Measurements from ENCODE around the gene PBRM1. TPM values are rescaled to one million over a fixed set of nuclear protein-coding genes. Genes with fewer than 3 reads are reported as not detected.

The PBRM1 gene
- total RNA-seq, 1 donor from 2014 or later = 62.6 TPM

DNA sequence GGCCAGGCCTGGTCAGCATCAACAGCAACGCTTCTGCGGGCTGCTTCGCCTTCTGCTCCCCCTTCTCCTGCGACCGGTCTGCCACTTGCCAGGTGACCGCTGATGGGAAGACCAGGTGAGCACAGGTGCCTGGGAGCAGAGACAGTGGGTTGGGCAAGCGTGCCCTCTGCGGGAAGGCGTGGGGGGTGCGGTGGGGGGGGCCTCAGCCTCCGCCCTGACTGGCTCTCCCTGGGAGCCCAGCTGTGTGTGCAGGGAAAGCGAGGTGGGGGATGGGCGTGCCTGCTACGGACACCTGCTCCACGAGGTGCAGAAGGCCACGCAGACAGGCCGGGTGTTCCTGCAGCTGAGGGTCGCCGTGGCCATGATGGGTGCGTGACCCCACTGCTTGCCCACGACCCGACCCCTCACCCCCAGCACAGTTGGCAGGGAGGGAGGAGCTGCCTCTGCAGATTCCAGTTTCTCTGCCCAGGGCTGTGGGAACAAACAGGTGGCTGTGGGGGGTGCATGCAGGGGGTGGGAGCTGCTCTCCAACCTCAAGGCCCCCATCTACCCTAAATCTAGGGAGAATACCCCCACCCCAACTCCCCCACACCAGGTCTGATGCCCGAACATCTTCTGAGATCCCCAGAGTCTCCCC lies 181.8 kb downstream of the PBRM1 start:
- no peaks in the 10 kb centered on the region for H3K9me3 ChIP-seq (ENCODE audit: control insufficient read depth in 3 of 3, low read length in 3 of 3)
- no peak overlapping the region for H3K9ac ChIP-seq (ENCODE audit: low read depth in 1 of 3, low read length in 3 of 3)
- no peak overlapping the region for H3K27ac ChIP-seq (ENCODE audit: low read depth, low read length)
- H3K4me1 ChIP-seq (ENCODE audit: control insufficient read depth in 3 of 3, insufficient read depth in 3 of 3, low read length in 3 of 3) = no peaks in the 10 kb centered on the region
- peaks cover 0 to 3% (median 0%) of the 10 kb centered on the region in 3 donors for H3K36me3 ChIP-seq (ENCODE audit: control insufficient read depth in 3 of 3, insufficient read depth in 3 of 3, low read length in 3 of 3)
- no peak overlapping the region for H3K4me3 ChIP-seq (ENCODE audit: low read length in 3 of 3)
- no peaks in the 10 kb centered on the region for H3K27me3 ChIP-seq (ENCODE audit: control insufficient read depth in 3 of 3, insufficient read depth in 3 of 3, low read length in 3 of 3)

DNA sequence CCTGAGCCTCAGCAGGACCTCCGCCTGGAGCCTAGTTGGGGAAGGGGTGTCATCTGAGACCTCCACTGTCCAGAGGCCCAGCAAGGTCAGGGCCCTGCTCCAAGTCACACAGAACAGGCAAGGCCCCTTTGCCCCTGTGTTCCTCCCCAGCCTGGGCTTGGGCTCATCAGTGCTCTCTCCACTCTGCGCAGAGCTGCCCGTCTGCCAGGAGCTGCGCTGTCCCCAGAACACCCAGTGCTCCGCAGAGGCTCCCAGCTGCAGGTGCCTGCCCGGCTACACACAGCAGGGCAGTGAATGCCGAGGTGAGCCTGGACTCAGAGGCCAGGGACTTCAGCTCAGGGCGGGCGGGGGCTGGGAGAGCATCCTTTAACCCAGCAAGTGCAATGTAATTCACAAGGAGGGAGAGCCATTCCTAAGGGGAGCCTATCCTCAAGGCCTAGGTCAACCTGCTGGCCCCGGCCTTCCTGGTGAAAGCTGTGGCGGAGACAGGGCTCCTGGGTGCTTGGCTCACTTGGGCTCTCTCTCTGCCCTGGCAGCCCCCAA lies 182.8 kb downstream of the PBRM1 start:
- Histone ChIP-seq H3K27me3 (ENCODE audit: control insufficient read depth in 3 of 3, insufficient read depth in 3 of 3, low read length in 3 of 3) (no peaks in the 10 kb centered on the region), H3K36me3 (ENCODE audit: control insufficient read depth in 3 of 3, insufficient read depth in 3 of 3, low read length in 3 of 3) (no peaks in the 10 kb centered on the region), H3K9ac (ENCODE audit: low read depth in 1 of 3, low read length in 3 of 3) (no peak overlapping the region), H3K4me1 (ENCODE audit: control insufficient read depth in 3 of 3, insufficient read depth in 3 of 3, low read length in 3 of 3) (peaks cover 0 to 3% (median 2%) of the 10 kb centered on the region in 3 donors), H3K4me3 (ENCODE audit: low read length in 3 of 3) (no peak overlapping the region), H3K27ac (ENCODE audit: low read depth, low read length) (no peak overlapping the region), H3K9me3 (ENCODE audit: control insufficient read depth in 3 of 3, low read length in 3 of 3) (no peaks in the 10 kb centered on the region)

DNA sequence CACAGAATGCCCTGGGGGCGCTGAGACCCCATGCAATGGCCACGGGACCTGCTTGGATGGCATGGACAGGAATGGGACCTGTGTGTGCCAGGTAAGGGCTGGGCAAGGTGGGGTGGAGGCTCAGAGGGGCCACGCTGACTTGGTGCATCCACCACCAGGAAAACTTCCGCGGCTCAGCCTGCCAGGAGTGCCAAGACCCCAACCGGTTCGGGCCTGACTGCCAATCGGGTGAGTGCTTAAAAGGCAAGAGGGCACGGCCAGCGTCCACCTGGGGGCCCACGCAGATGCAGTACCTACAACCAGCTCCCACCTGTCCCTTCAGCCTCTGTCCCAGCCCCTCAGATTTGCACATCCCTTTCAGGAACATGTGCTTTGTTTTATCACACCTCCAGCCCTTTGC lies 183.7 kb downstream of the PBRM1 start:
- H3K36me3 ChIP-seq (ENCODE audit: control insufficient read depth in 3 of 3, insufficient read depth in 3 of 3, low read length in 3 of 3) = no peaks in the 10 kb centered on the region
- no peaks in the 10 kb centered on the region for H3K27me3 ChIP-seq (ENCODE audit: control insufficient read depth in 3 of 3, insufficient read depth in 3 of 3, low read length in 3 of 3)
- H3K27ac ChIP-seq (ENCODE audit: low read depth, low read length) = no peak overlapping the region
- no peak overlapping the region for H3K4me3 ChIP-seq (ENCODE audit: low read length in 3 of 3)
- no peaks in the 10 kb centered on the region for H3K9me3 ChIP-seq (ENCODE audit: control insufficient read depth in 3 of 3, low read length in 3 of 3)
- peaks cover 0 to 3% (median 2%) of the 10 kb centered on the region in 3 donors for H3K4me1 ChIP-seq (ENCODE audit: control insufficient read depth in 3 of 3, insufficient read depth in 3 of 3, low read length in 3 of 3)
- H3K9ac ChIP-seq (ENCODE audit: low read depth in 1 of 3, low read length in 3 of 3) = no peak overlapping the region

- H3K4me1 ChIP-seq (ENCODE audit: control insufficient read depth in 3 of 3, insufficient read depth in 3 of 3, low read length in 3 of 3) = peaks cover 6 to 8% (median 7%) of the 10 kb centered on the region in 3 donors
- no peak overlapping the region for H3K4me3 ChIP-seq (ENCODE audit: low read length in 3 of 3)
- H3K9ac ChIP-seq (ENCODE audit: low read depth in 1 of 3, low read length in 3 of 3) = no peak overlapping the region
- H3K36me3 ChIP-seq (ENCODE audit: control insufficient read depth in 3 of 3, insufficient read depth in 3 of 3, low read length in 3 of 3) = no peaks in the 10 kb centered on the region
- no peaks in the 10 kb centered on the region for H3K9me3 ChIP-seq (ENCODE audit: control insufficient read depth in 3 of 3, low read length in 3 of 3)
- H3K27me3 ChIP-seq (ENCODE audit: control insufficient read depth in 3 of 3, insufficient read depth in 3 of 3, low read length in 3 of 3) = no peaks in the 10 kb centered on the region
- no peak overlapping the region for H3K27ac ChIP-seq (ENCODE audit: low read depth, low read length)
These were observed 184.7 kb downstream of the PBRM1 start for GRCh38 chr3:52501046-52501445.

DNA sequence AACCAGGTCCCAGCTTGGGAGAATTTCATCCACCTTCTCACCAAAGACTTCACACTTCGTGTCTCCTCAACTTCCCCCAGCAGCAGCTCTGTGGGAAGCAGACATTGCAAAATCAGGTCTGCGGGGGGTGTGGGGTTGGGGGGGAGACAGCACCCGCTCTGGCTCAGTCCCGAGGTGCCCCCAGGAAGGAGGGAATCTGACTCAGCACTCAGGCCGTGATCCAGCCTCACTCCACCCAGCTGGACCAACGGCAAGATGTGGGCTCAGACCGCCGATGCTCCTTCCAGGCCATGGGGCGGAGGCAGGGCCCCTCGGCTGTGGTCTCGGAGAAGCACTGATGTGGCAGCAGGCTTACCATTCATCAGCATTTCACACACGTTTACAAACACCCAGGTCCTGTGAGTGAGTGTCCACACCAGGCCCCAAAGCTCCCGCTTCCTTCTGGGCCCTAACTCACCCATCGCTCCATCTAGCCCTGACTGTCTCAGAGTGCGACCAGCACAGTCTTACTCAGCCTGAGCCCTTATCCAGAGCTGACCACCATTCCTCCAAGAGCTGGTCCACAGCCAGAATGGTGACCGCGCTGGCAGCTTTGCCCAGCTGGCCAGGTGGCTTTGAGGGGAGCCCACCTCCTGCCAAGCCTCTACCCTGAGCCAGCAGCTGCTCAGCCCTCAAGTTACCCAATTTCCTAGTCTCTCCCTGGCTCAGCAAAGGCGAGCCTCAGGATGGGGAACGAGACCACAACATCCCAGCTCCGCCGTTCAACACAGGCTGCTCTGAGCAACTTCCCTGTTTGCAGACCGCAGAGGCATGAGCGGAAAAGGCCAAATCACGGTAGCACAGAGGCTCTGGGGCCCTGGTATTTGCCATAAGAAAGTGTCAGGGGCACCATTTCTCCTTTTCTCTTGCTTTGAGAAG lies 187.3 kb downstream of the PBRM1 start:
- Histone ChIP-seq H3K4me3 (ENCODE audit: low read length in 3 of 3) (no peak overlapping the region), H3K36me3 (ENCODE audit: control insufficient read depth in 3 of 3, insufficient read depth in 3 of 3, low read length in 3 of 3) (peaks cover 0 to under 1% (median 0%) of the 10 kb centered on the region in 3 donors), H3K9me3 (ENCODE audit: control insufficient read depth in 3 of 3, low read length in 3 of 3) (no peaks in the 10 kb centered on the region), H3K27ac (ENCODE audit: low read depth, low read length) (no peak overlapping the region), H3K9ac (ENCODE audit: low read depth in 1 of 3, low read length in 3 of 3) (no peak overlapping the region), H3K4me1 (ENCODE audit: control insufficient read depth in 3 of 3, insufficient read depth in 3 of 3, low read length in 3 of 3) (peaks cover 6 to 29% (median 24%) of the 10 kb centered on the region in 3 donors), H3K27me3 (ENCODE audit: control insufficient read depth in 3 of 3, insufficient read depth in 3 of 3, low read length in 3 of 3) (no peaks in the 10 kb centered on the region)

DNA sequence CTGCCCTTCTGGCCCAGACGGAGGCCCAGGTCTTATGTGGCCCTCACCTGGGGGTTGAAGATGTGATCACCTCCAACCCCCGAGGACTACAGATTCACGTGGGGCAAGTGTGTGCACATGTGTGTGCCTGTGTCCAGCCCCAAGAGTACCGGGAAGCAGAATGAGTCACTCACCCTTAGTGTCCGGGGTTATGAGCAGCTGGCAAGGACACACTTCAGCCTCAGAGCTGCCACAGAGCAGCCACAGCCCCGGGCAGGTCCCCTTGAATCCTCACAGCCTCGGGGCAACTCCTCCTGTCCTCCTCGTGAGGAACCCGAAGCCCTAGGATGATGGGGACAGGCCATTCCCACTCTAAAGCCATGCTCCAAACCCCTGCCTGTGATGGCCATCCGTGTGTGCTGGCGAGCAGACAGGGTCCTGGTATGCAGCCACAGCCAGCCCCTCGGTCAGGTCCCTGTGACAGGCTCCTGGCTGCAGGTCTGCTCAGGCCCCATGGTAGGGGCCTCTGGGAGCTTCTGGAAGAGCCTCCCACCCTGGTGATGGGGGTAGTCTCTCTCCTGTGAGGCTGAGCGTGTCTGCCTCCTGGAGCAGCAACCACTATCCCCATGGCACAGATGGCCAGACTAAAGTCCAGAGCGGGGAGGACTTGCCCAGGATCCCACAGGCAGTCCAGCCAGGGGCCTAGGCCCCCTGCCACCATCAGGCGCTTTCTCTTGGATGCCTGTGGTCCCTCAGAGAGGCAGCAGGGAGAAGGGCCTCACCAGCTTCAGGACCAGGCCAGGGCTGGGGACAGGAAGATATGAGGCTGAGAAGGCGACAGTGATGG lies 189.7 kb downstream of the PBRM1 start:
- H3K9me3 ChIP-seq (ENCODE audit: control insufficient read depth in 3 of 3, low read length in 3 of 3) = no peaks in the 10 kb centered on the region
- H3K36me3 ChIP-seq (ENCODE audit: control insufficient read depth in 3 of 3, insufficient read depth in 3 of 3, low read length in 3 of 3) = peaks cover 17 to 24% (median 22%) of the 10 kb centered on the region in 3 donors
- H3K4me3 ChIP-seq (ENCODE audit: low read length in 3 of 3) = peak overlapping the region; percentile 33 to 60 (median 54)
- H3K4me1 ChIP-seq (ENCODE audit: control insufficient read depth in 3 of 3, insufficient read depth in 3 of 3, low read length in 3 of 3) = peaks cover 13 to 51% (median 46%) of the 10 kb centered on the region in 3 donors
- peak overlapping the region; percentile 30 to 64 (median 45) for H3K9ac ChIP-seq (ENCODE audit: low read depth in 1 of 3, low read length in 3 of 3)
- no peaks in the 10 kb centered on the region for H3K27me3 ChIP-seq (ENCODE audit: control insufficient read depth in 3 of 3, insufficient read depth in 3 of 3, low read length in 3 of 3)
- peak overlapping the region; percentile 72 for H3K27ac ChIP-seq (ENCODE audit: low read depth, low read length)

Small RNA genes within 50 kb of the gene (small RNA-seq; reads per million reads assigned to genes)
- not detected for gene AC006254.2
- 2,022 reads per million, percentile 99 among the genes with 10 or more reads in this experiment for gene RF00569
- not detected for gene RF01183
- gene RNU6-856P = not detected
- not detected for gene RNU6ATAC16P
- 0.28 reads per million, percentile 25 among the genes with 10 or more reads in this experiment for gene SNORD19
- gene SNORD19B = not detected
- gene SNORD69 = 2,560 reads per million, percentile 99 among the genes with 10 or more reads in this experiment

Other genes starting within 250 kb of the PBRM1 start
- 4.7 TPM for gene SEMA3G, start 240.8 kb downstream of the PBRM1 start, total RNA-seq
- gene TNNC1, start 231.9 kb downstream of the PBRM1 start, total RNA-seq = 461 TPM
- 43.3 TPM for gene NISCH, start 230.3 kb downstream of the PBRM1 start, total RNA-seq
- gene STAB1, start 190.6 kb downstream of the PBRM1 start, total RNA-seq = 67.3 TPM
- 20.9 TPM for gene NT5DC2, start 152.1 kb downstream of the PBRM1 start, total RNA-seq
- 1.0 TPM for gene UQCC5, start 149.3 kb downstream of the PBRM1 start, total RNA-seq
- gene GNL3, start 119 bp upstream of the PBRM1 start, total RNA-seq = 45.4 TPM
- 61.1 TPM for gene GLT8D1, start 19.9 kb upstream of the PBRM1 start, total RNA-seq
- 43.3 TPM for gene SPCS1, start 20.2 kb upstream of the PBRM1 start, total RNA-seq
- 11.5 TPM for gene NEK4, start 85.0 kb upstream of the PBRM1 start, total RNA-seq
- gene ITIH1, start 91.7 kb upstream of the PBRM1 start, total RNA-seq = under 0.01 TPM
- gene ITIH3, start 108.9 kb upstream of the PBRM1 start, total RNA-seq = 2.1 TPM
- 4.2 TPM for gene ITIH4, start 144.8 kb upstream of the PBRM1 start, total RNA-seq
- gene MUSTN1, start 149.1 kb upstream of the PBRM1 start, total RNA-seq = 35.5 TPM
- gene STIMATE, start 211.6 kb upstream of the PBRM1 start, total RNA-seq = 8.9 TPM